Upper lobe of left lung (tissue), 4 donors: ENCODE measurements around the gene MCAT.

ENCODE experiments used
- CTCF ChIP-seq, 6 experiments: fragments of 450-650 bp in 4 of 6; fragments of 200-600 bp in 2 of 6; sonication (generic) in 2 of 6; IDR thresholded peaks; one replicate each; pipeline ENCODE4 v1.5.1; 2016 to 2019; ENCODE audit warnings: antibody characterized with exemption in 6 of 6
- POLR2A ChIP-seq, 4 donors: fragments of 450-650 bp; IDR thresholded peaks; one replicate each; pipeline ENCODE4 v1.5.1; 2016 to 2017; ENCODE audit warnings: antibody characterized with exemption in 4 of 4, mild to moderate bottlenecking in 2 of 4
- POLR2AphosphoS5 ChIP-seq, 2 donors: sonication (generic); formaldehyde crosslinking; IDR thresholded peaks; one replicate each; pipeline ENCODE4 v1.5.1; 2017; ENCODE audit warnings: antibody characterized with exemption in 2 of 2

GRCh38 chr22:43126501-43127165, 16.6 kb downstream of the MCAT start:
- TF ChIP-seq POLR2A (IDR thresholded peaks at IDR 0.05) (no peak), CTCF (IDR thresholded peaks at IDR 0.05) (no peak), POLR2AphosphoS5 (IDR thresholded peaks at IDR 0.05) (no peak)
